HG03097 (cell line): ENCODE results near the gene ADD3.
"Not testable (repeated sequence)": the region's sequence is repeated elsewhere in the genome, so short reads cannot be mapped to it uniquely, and the experiment has no call there.

Experiments used
- ATAC-seq: cut with Tn5 transposase; IDR thresholded peaks from one replicate; pipeline ENCODE4 v1.9.1; 2021; ENCODE audit not compliant: unreplicated experiment, low FRiP score

The ADD3 gene

GRCh38 chr10:110032801-110033700 lies 25.3 kb downstream of the ADD3 start:
- ATAC-seq = no peak

GRCh38 chr10:110033701-110034235 lies 26.0 kb downstream of the ADD3 start:
- ATAC-seq = no peak

- ATAC-seq = no peak
Observed at GRCh38 chr10:110034596-110034995, 26.8 kb downstream of the ADD3 start.

- no peak for ATAC-seq
Observed at GRCh38 chr10:110035070-110035921, 27.5 kb downstream of the ADD3 start.

GRCh38 chr10:110036640-110037039 lies 28.9 kb downstream of the ADD3 start:
- ATAC-seq = peak; percentile 73

GRCh38 chr10:110039254-110039653 lies 31.5 kb downstream of the ADD3 start:
- ATAC-seq = no peak

- no peak for ATAC-seq
Observed at GRCh38 chr10:110040108-110040507, 32.3 kb downstream of the ADD3 start.

GRCh38 chr10:110040767-110041478 lies 33.1 kb downstream of the ADD3 start:
- no peak for ATAC-seq

GRCh38 chr10:110041479-110041829 lies 33.7 kb downstream of the ADD3 start:
- ATAC-seq = no peak

- ATAC-seq = no peak
Observed at GRCh38 chr10:110042181-110042580, 34.4 kb downstream of the ADD3 start.

- no peak for ATAC-seq
Observed at GRCh38 chr10:110042891-110043290, 35.1 kb downstream of the ADD3 start.

- no peak for ATAC-seq
Observed at GRCh38 chr10:110044681-110045080, 36.9 kb downstream of the ADD3 start.

- no peak for ATAC-seq
Observed at GRCh38 chr10:110045772-110046171, 38.0 kb downstream of the ADD3 start.

- ATAC-seq = not testable (repeated sequence)
Observed at GRCh38 chr10:110048145-110048544, 40.4 kb downstream of the ADD3 start.

- ATAC-seq = no peak
Observed at GRCh38 chr10:110048781-110049180, 41.0 kb downstream of the ADD3 start.

GRCh38 chr10:110049889-110050591 lies 42.3 kb downstream of the ADD3 start:
- not testable (repeated sequence) for ATAC-seq

- no peak for ATAC-seq
Observed at GRCh38 chr10:110051487-110051886, 43.7 kb downstream of the ADD3 start.

- ATAC-seq = no peak
Observed at GRCh38 chr10:110052916-110053315, 45.1 kb downstream of the ADD3 start.

GRCh38 chr10:110056822-110057221 lies 49.0 kb downstream of the ADD3 start:
- ATAC-seq = no peak

- ATAC-seq = no peak
Observed at GRCh38 chr10:110057456-110057855, 49.7 kb downstream of the ADD3 start.
